Peyer's patch (tissue), 4 donors: ENCODE data around the gene HNF4A. TPM values are rescaled to one million over a fixed set of nuclear protein-coding genes. Genes with fewer than 3 reads are reported as not detected.
"Not testable (repeated sequence)": the region's sequence is repeated elsewhere in the genome, so short reads cannot be mapped to it uniquely, and the experiment has no call there.

Experiments
- DNase-seq, 3 donors: peaks; one replicate each; pipeline ENCODE4 v3.0.0-alpha.2; 2017 to 2019
- H3K27ac ChIP-seq, 4 donors: fragments of 200-600 bp; sonication (generic); one replicate each; pipeline ENCODE4 v1.5.1; 2016 to 2019
- H3K27me3 ChIP-seq, 2 donors: fragments of 200-600 bp; sonication (generic); one replicate each; pipeline ENCODE4 v1.5.1; 2019
- H3K36me3 ChIP-seq, 3 donors: fragments of 200-600 bp; sonication (generic); one replicate each; pipeline ENCODE4 v1.5.1; 2016 to 2019
- H3K4me1 ChIP-seq, 4 donors: fragments of 200-600 bp; sonication (generic); one replicate each; pipeline ENCODE4 v1.5.1; 2016 to 2019
- H3K4me3 ChIP-seq, 4 donors: fragments of 200-600 bp; sonication (generic); 1 replicate in 3 of 4; 2 replicates in 1 of 4; pipeline ENCODE4 v1.5.1; 2016 to 2019; ENCODE audit warnings: mild to moderate bottlenecking in 1 of 4
- H3K9me3 ChIP-seq, 4 donors: fragments of 200-600 bp; sonication (generic); one replicate each; pipeline ENCODE4 v1.5.1; 2016 to 2019; ENCODE audit warnings: mild to moderate bottlenecking in 1 of 4
- CTCF ChIP-seq, 6 experiments: fragments of 450-650 bp in 4 of 6; fragments of 200-600 bp in 2 of 6; sonication (generic) in 1 of 6; IDR thresholded peaks; one replicate each; pipeline ENCODE4 v1.5.1; 2017 to 2019; ENCODE audit warnings: antibody characterized with exemption in 6 of 6, mild to moderate bottlenecking in 3 of 6, moderate library complexity in 1 of 6
- POLR2A ChIP-seq, 2 donors: fragments of 450-650 bp; IDR thresholded peaks; one replicate each; pipeline ENCODE4 v1.5.1; 2017; ENCODE audit warnings: antibody characterized with exemption in 2 of 2, mild to moderate bottlenecking in 2 of 2, moderate library complexity in 2 of 2
- total RNA-seq, 4 donors: library from RNA; depleted of rRNA; stranded (reverse); fragments of >200 nt; gene quantifications; one replicate each; pipeline ENCODE4 v1.1.0, GENCODE V29; 2016

Gene HNF4A
- total RNA-seq, 4 donors from 2014 or later: 76.7 to 346 (median 308) TPM

GRCh38 chr20:44468044-44468782 is 112.7 kb downstream of the HNF4A start:
- TF ChIP-seq CTCF (IDR thresholded peaks at IDR 0.05) (no peak), POLR2A (IDR thresholded peaks at IDR 0.05) (no peak)
- DNase-seq: no peak
- no peak overlapping the region for H3K4me3 ChIP-seq
- H3K9me3 ChIP-seq: no peaks in the 10 kb centered on the region
- H3K27ac ChIP-seq: no peak overlapping the region
- H3K27me3 ChIP-seq: no peaks in the 10 kb centered on the region
- H3K4me1 ChIP-seq: no peaks in the 10 kb centered on the region
- no peaks in the 10 kb centered on the region for H3K36me3 ChIP-seq

- Histone ChIP-seq H3K36me3 (no peaks in the 10 kb centered on the region), H3K4me1 (no peaks in the 10 kb centered on the region), H3K4me3 (no peak overlapping the region), H3K27me3 (no peaks in the 10 kb centered on the region), H3K27ac (no peak overlapping the region), H3K9me3 (no peaks in the 10 kb centered on the region)
- DNase-seq: no peak
- no peak for TF ChIP-seq POLR2A (IDR thresholded peaks at IDR 0.05)
- TF ChIP-seq CTCF (IDR thresholded peaks at IDR 0.05): no peak
Measured at GRCh38 chr20:44470327-44470726, 114.8 kb downstream of the HNF4A start.

- no peak for DNase-seq
- Histone ChIP-seq H3K27ac (no peak overlapping the region), H3K36me3 (no peaks in the 10 kb centered on the region), H3K4me1 (peaks cover 0 to 4% (median 1%) of the 10 kb centered on the region in 4 donors), H3K27me3 (no peaks in the 10 kb centered on the region), H3K4me3 (no peak overlapping the region), H3K9me3 (no peaks in the 10 kb centered on the region)
- TF ChIP-seq POLR2A (IDR thresholded peaks at IDR 0.05) (no peak), CTCF (IDR thresholded peaks at IDR 0.05) (peak in 4 of 6 experiments; percentile 22 to 96 (median 88))
Measured at GRCh38 chr20:44471481-44471882, 116.0 kb downstream of the HNF4A start.

DNA sequence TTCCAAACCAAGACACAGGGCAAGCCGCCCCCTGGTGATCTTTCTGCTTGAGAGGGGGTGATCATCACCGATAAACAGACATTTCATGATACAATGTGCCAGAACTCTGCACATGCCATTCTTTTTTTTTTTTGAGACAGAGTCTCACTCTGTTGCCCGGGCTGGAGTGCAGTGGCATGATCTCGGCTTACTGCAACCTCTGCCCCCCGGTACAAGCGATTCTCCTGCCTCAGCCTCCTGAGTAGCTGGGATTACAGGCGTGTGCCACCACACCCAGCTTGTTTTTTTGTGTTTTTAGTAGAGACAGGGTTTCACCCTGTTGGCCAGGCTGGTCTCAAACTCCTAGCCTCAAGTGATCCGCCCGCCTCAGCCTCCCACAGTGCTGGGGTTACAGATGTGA is 116.8 kb downstream of the HNF4A start:
- not testable (repeated sequence) for H3K27me3 ChIP-seq, H3K4me1 ChIP-seq, DNase-seq, H3K27ac ChIP-seq, H3K4me3 ChIP-seq, H3K9me3 ChIP-seq, H3K36me3 ChIP-seq

GRCh38 chr20:44475372-44475693 is 119.8 kb downstream of the HNF4A start:
- DNase-seq: no peak
- H3K27ac ChIP-seq: peak overlapping the region; percentile 82 to 97 (median 86)
- peak overlapping the region; percentile 64 to 88 (median 70) for H3K4me3 ChIP-seq
- peaks cover 0 to 5% (median 2%) of the 10 kb centered on the region in 4 donors for H3K4me1 ChIP-seq
- TF ChIP-seq CTCF (IDR thresholded peaks at IDR 0.05): no peak
- TF ChIP-seq POLR2A (IDR thresholded peaks at IDR 0.05): no peak
- H3K36me3 ChIP-seq: peaks cover 0 to 6% (median 0%) of the 10 kb centered on the region in 3 donors
- no peaks in the 10 kb centered on the region for H3K9me3 ChIP-seq
- no peaks in the 10 kb centered on the region for H3K27me3 ChIP-seq

DNA sequence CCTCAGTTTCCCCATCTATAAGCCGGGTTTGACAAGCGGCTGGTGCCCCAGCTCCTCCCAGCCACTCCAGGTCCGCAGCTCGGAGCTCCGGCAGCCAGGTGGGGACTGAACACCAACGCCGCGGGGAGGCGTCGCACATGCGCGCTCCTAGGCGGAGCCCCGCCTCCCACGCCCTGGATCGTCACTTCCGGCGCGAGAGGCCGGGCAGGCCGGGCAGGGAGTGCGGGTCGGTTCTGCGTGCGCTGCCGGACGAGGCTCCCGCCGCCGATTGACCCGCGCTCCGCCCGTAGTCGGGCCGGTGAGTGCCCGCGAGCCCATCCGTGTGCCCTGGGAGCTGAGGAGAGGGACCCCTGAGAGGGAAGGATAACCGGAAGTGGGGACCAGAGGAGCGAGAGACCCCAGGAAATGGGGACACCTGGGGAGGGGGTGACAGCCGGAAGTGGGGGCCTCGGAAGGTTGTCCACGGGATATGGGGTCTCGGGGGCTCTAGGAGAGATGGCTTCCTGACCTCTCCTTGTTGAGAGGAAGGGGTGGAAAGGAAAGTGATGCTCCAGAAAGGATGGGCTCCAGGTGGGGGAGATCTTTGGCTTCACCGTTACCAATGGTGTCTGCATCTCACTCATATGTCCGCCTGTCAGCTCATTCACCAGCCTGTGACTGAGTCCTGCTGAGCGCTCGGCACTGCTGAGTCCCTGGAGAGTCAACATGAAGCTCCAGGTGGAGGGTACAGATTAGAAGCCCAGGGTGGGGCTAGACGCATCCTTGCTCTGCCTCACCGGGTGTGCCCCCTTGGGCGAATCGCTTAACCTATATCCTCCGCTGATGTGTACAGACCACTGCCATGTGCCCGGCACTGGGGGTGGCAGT is 120.4 kb downstream of the HNF4A start, which contains the start of gene TTPAL:
TSS of gene TTPAL (plus strand) at position 181 of the 867 bp plus-strand sequence. CDS start 4,126 bp downstream, outside the sequence.
- Histone ChIP-seq H3K36me3 (peaks cover 0 to 12% (median 0%) of the 10 kb centered on the region in 3 donors), H3K27ac (peak within 1 kb of the TSS; percentile 82 to 97 (median 86)), H3K9me3 (no peaks in the 10 kb centered on the region), H3K4me1 (peaks cover 0 to 5% (median 2%) of the 10 kb centered on the region in 4 donors), H3K27me3 (no peaks in the 10 kb centered on the region), H3K4me3 (peak within 1 kb of the TSS; percentile 64 to 88 (median 70))
- TF ChIP-seq CTCF (IDR thresholded peaks at IDR 0.05): peak in 5 of 6 experiments; percentile 11 to 69 (median 59)
- peak; percentile 98 to 99 for TF ChIP-seq POLR2A (IDR thresholded peaks at IDR 0.05)
- DNase-seq: peak; percentile 88 to 96 (median 95)
